ENCODE results near the gene HTRA2.
A peak's percentile ranks its signal among the peaks of the same experiment; 100 is the strongest.

Gene HTRA2

GRCh38 chr2:74515981-74516633 lies 13.6 kb upstream of the HTRA2 start:
- no peak overlapping the region for H3K4me3 ChIP-seq (ENCODE audit: low read length)
- peaks cover 14% of the 10 kb centered on the region for H3K9me3 ChIP-seq (ENCODE audit: low read length)
- H3K36me3 ChIP-seq (ENCODE audit: insufficient read depth, low read length) = no peaks in the 10 kb centered on the region
- peaks cover 93% of the 10 kb centered on the region for H3K27me3 ChIP-seq (ENCODE audit: insufficient read depth, low read length)
- no peaks in the 10 kb centered on the region for H3K4me1 ChIP-seq (ENCODE audit: insufficient read depth, low read length)
- H2AFZ ChIP-seq (ENCODE audit: low read depth, low read length) = no peak overlapping the region

DNA sequence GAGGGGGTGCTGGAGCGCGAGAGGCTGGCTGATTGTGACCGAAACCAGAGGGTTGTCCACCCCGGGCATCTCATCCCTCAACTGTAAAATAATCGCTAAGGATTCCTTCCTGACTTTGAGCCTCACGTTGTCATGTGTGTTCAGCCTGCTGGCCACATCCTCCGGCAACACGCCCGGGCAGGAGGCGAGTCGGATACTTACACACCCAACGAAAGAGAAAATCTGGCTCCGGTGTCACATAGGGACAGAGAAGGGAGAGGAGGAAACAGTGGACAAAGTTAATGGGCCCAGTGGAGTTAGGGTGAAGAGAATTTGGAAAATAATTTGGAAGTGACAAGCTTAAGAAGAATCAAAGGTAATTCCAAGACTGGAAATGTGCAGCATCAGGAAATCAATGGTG lies 13.1 kb upstream of the HTRA2 start:
- no peak overlapping the region for H3K4me3 ChIP-seq (ENCODE audit: low read length)
- H3K27me3 ChIP-seq (ENCODE audit: insufficient read depth, low read length) = peaks cover 90% of the 10 kb centered on the region
- no peaks in the 10 kb centered on the region for H3K36me3 ChIP-seq (ENCODE audit: insufficient read depth, low read length)
- H2AFZ ChIP-seq (ENCODE audit: low read depth, low read length) = no peak overlapping the region
- no peaks in the 10 kb centered on the region for H3K4me1 ChIP-seq (ENCODE audit: insufficient read depth, low read length)
- H3K9me3 ChIP-seq (ENCODE audit: low read length) = peaks cover 14% of the 10 kb centered on the region

- Histone ChIP-seq H3K9me3 (ENCODE audit: low read length) (no peaks in the 10 kb centered on the region), H3K4me1 (ENCODE audit: insufficient read depth, low read length) (no peaks in the 10 kb centered on the region), H2AFZ (ENCODE audit: low read depth, low read length) (no peak overlapping the region), H3K4me3 (ENCODE audit: low read length) (no peak overlapping the region), H3K27me3 (ENCODE audit: insufficient read depth, low read length) (peaks cover 48% of the 10 kb centered on the region), H3K36me3 (ENCODE audit: insufficient read depth, low read length) (peaks cover 19% of the 10 kb centered on the region)
Observed at GRCh38 chr2:74522516-74522915, 7.2 kb upstream of the HTRA2 start.

GRCh38 chr2:74524005-74524404 lies 5.7 kb upstream of the HTRA2 start:
- Histone ChIP-seq H3K4me3 (ENCODE audit: low read length) (no peak overlapping the region), H2AFZ (ENCODE audit: low read depth, low read length) (no peak overlapping the region), H3K4me1 (ENCODE audit: insufficient read depth, low read length) (peaks cover 10% of the 10 kb centered on the region), H3K27me3 (ENCODE audit: insufficient read depth, low read length) (peaks cover 33% of the 10 kb centered on the region), H3K36me3 (ENCODE audit: insufficient read depth, low read length) (peaks cover 26% of the 10 kb centered on the region), H3K9me3 (ENCODE audit: low read length) (no peaks in the 10 kb centered on the region)

DNA sequence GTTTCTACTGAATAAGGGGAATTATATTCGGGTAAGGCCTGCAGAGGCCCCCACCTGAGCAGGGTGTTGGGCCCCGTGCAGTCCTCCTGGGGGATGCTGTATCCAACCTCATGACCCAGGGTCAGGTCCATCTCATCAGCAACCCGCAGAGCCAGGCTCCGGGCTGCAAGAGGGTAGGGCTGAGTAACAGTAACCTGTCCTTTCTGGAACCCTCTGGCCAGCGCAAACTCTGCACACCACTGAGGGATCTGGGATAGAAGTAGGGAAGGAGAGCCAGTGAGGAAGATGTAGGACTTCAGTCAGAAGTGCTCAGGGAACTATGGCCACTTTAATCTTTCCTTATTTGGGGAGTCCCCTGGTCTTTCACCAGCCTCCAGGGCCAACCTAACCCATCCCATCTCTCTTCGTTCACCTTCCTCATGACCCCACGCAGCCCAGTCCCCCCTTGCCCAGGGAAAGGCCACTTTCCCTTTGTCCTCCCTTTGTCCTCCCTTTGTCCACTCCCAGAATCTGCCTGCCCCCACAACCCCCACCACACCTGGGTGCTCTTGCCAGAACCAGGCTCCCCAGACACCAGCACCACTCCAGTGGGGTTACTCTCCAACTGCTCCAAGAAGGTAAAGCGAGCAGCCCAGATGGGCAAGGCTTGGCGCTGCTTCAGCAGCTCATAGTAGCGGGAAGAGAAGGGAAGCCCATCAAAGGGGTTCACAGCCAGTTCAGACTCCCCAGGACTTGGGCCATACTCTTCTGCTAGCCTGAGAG lies 4.6 kb upstream of the HTRA2 start:
- H2AFZ ChIP-seq (ENCODE audit: low read depth, low read length) = no peak overlapping the region
- H3K9me3 ChIP-seq (ENCODE audit: low read length) = no peaks in the 10 kb centered on the region
- H3K36me3 ChIP-seq (ENCODE audit: insufficient read depth, low read length) = peaks cover 26% of the 10 kb centered on the region
- H3K27me3 ChIP-seq (ENCODE audit: insufficient read depth, low read length) = peaks cover 22% of the 10 kb centered on the region
- peaks cover 12% of the 10 kb centered on the region for H3K4me1 ChIP-seq (ENCODE audit: insufficient read depth, low read length)
- H3K4me3 ChIP-seq (ENCODE audit: low read length) = no peak overlapping the region

DNA sequence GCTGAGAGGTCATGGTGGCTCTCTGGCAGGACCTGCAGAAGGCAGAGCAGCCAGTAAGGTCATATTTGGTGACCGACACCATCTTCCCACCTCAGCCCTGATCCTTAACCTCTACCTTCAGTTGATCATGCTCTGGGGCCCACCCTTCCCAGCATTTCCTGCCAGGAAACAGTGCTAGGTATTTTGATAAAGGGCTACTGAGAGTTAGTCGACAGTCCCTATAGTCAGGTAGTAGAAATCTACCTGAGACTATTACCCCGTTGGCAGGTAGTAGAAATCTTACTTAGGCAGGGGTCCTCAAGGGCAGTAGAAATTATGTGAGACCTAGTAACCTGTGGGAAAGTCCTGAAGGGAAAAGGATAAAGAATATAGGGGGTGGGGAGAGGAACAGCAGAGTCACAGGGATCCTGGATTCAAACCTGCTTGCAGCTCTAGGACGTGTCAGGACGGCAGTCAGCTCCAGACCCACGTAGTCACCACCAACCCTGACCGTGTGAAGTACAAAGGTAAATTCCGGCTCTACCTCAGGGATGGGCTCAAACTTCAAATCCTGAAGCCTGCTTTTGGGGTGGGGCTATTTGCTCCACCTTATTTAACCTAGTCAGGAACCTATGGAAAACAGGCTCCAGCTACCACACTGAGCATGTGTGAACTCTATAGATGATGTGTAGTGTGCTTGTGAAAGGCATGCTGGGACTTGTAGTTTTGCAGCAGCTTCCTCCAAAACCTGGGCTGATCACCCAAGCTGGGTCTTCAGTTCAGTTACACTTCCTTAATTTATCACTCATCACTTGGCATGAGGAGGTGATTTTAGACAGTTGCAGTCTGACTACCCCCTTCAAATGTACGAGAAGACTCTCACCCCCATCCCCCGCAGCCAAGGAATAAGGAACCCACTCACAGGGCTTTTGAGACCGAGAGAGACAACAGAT lies 3.8 kb upstream of the HTRA2 start, which contains the start of gene DQX1:
Gene DQX1, minus strand, starts transcription at position 515 of the 932 bp plus-strand sequence. Its CDS starts 502 bp downstream, at position 13.
- Histone ChIP-seq H3K4me3 (ENCODE audit: low read length) (no peak within 1 kb of the TSS), H3K4me1 (ENCODE audit: insufficient read depth, low read length) (peaks cover 18% of the 10 kb centered on the region), H3K36me3 (ENCODE audit: insufficient read depth, low read length) (peaks cover 26% of the 10 kb centered on the region), H3K27me3 (ENCODE audit: insufficient read depth, low read length) (peaks cover 14% of the 10 kb centered on the region), H3K9me3 (ENCODE audit: low read length) (no peaks in the 10 kb centered on the region), H2AFZ (ENCODE audit: low read depth, low read length) (no peak within 1 kb of the TSS)

GRCh38 chr2:74526649-74527230 lies 3.0 kb upstream of the HTRA2 start:
- Histone ChIP-seq H3K36me3 (ENCODE audit: insufficient read depth, low read length) (peaks cover 30% of the 10 kb centered on the region), H2AFZ (ENCODE audit: low read depth, low read length) (no peak overlapping the region), H3K4me1 (ENCODE audit: insufficient read depth, low read length) (peaks cover 25% of the 10 kb centered on the region), H3K9me3 (ENCODE audit: low read length) (no peaks in the 10 kb centered on the region), H3K4me3 (ENCODE audit: low read length) (no peak overlapping the region), H3K27me3 (ENCODE audit: insufficient read depth, low read length) (peaks cover 10% of the 10 kb centered on the region)

DNA sequence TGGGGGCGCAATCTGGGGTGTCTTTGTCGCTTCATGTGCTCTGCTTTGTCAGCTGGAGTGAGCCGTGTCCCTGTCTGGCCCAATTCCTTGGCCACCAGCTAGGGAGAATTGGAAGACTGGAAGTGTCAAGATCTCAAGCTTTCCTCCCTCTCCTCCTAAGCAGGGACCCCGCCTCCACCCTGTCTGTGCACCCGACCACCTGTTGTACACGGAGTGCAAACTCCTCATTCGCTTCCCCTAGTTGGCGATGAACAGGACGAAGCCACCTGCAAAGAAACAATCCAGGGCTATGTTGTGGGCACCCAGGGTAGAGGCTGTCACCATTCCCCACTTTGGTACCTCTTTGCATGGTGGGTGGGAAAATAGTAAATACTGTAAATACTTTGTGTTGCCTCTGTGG lies 2.0 kb upstream of the HTRA2 start:
- no peak overlapping the region for H2AFZ ChIP-seq (ENCODE audit: low read depth, low read length)
- no peak overlapping the region for H3K4me3 ChIP-seq (ENCODE audit: low read length)
- peaks cover 27% of the 10 kb centered on the region for H3K4me1 ChIP-seq (ENCODE audit: insufficient read depth, low read length)
- H3K36me3 ChIP-seq (ENCODE audit: insufficient read depth, low read length) = peaks cover 38% of the 10 kb centered on the region
- H3K27me3 ChIP-seq (ENCODE audit: insufficient read depth, low read length) = no peaks in the 10 kb centered on the region
- H3K9me3 ChIP-seq (ENCODE audit: low read length) = no peaks in the 10 kb centered on the region

- Histone ChIP-seq H3K36me3 (ENCODE audit: insufficient read depth, low read length) (peaks cover 44% of the 10 kb centered on the region), H2AFZ (ENCODE audit: low read depth, low read length) (peak overlapping the region; percentile 52), H3K9me3 (ENCODE audit: low read length) (no peaks in the 10 kb centered on the region), H3K27me3 (ENCODE audit: insufficient read depth, low read length) (no peaks in the 10 kb centered on the region), H3K4me3 (ENCODE audit: low read length) (peak overlapping the region; percentile 82), H3K4me1 (ENCODE audit: insufficient read depth, low read length) (peaks cover 27% of the 10 kb centered on the region)
Observed at GRCh38 chr2:74528600-74529356, 955 bp upstream of the HTRA2 start.

GRCh38 chr2:74530239-74531187 lies 780 bp downstream of the HTRA2 start:
- Histone ChIP-seq H2AFZ (ENCODE audit: low read depth, low read length) (peak overlapping the region; percentile 62), H3K27me3 (ENCODE audit: insufficient read depth, low read length) (no peaks in the 10 kb centered on the region), H3K4me1 (ENCODE audit: insufficient read depth, low read length) (peaks cover 27% of the 10 kb centered on the region), H3K9me3 (ENCODE audit: low read length) (no peaks in the 10 kb centered on the region), H3K36me3 (ENCODE audit: insufficient read depth, low read length) (peaks cover 49% of the 10 kb centered on the region), H3K4me3 (ENCODE audit: low read length) (peak overlapping the region; percentile 82)

GRCh38 chr2:74531666-74532065 lies 1.9 kb downstream of the HTRA2 start:
- no peaks in the 10 kb centered on the region for H3K27me3 ChIP-seq (ENCODE audit: insufficient read depth, low read length)
- H2AFZ ChIP-seq (ENCODE audit: low read depth, low read length) = no peak overlapping the region
- no peak overlapping the region for H3K4me3 ChIP-seq (ENCODE audit: low read length)
- peaks cover 27% of the 10 kb centered on the region for H3K4me1 ChIP-seq (ENCODE audit: insufficient read depth, low read length)
- H3K9me3 ChIP-seq (ENCODE audit: low read length) = no peaks in the 10 kb centered on the region
- peaks cover 38% of the 10 kb centered on the region for H3K36me3 ChIP-seq (ENCODE audit: insufficient read depth, low read length)
